Left lobe of liver (tissue), 2 donors: Measurements from ENCODE around the gene COQ8A. TPM values are rescaled to one million over a fixed set of nuclear protein-coding genes. Genes with fewer than 3 reads are reported as not detected.

Source experiments
- ATAC-seq: fragments of 200-7000 bp; cut with Tn5 transposase; one replicate; pipeline ENCODE4 v1.9.1; 2020; ENCODE audit warnings: mild to moderate bottlenecking, moderate library complexity
- DNase-seq: peaks from one replicate; pipeline ENCODE4 v3.0.0-alpha.2; 2020; ENCODE audit warnings: low spot score
- total RNA-seq: library from RNA; stranded (reverse); gene quantifications from one replicate; pipeline ENCODE4 v1.2.1, GENCODE V29; 2021
- donor health status: DM: no; HTN: no; CAD: no; lungs with moderate emphysema.
- donor health status: DM: no; HTN: yes; CAD: no.

Gene COQ8A
- 87.3 TPM for total RNA-seq

- DNase-seq (peak; percentile 100), ATAC-seq (peak; percentile 86)
These were observed at the start of gene COQ8A for GRCh38 chr1:226940029-226940805. TSS of gene COQ8A (plus strand) at chr1:226940294. CDS start at chr1:226961386, 21,092 bp downstream.

- no peak for ATAC-seq
- DNase-seq, result no peak
These were observed 49.6 kb upstream of the COQ8A start for GRCh38 chr1:226890331-226891108.

- DNase-seq (no peak), ATAC-seq (no peak)
These were observed 48.7 kb upstream of the COQ8A start for GRCh38 chr1:226891346-226891745.

- peak; percentile 64 for ATAC-seq
These were observed 48.1 kb upstream of the COQ8A start for GRCh38 chr1:226891846-226892523.

GRCh38 chr1:226892524-226892875 is 47.6 kb upstream of the COQ8A start:
- no peak for ATAC-seq

More at GRCh38 chr1:226891846-226892523, 48.1 kb upstream of the COQ8A start:
- DNase-seq, result no peak

GRCh38 chr1:226893936-226894335 is 46.2 kb upstream of the COQ8A start:
- ATAC-seq (no peak), DNase-seq (no peak)

More at GRCh38 chr1:226892524-226892875, 47.6 kb upstream of the COQ8A start:
- no peak for DNase-seq

- ATAC-seq, result no peak
- no peak for DNase-seq
These were observed 45.3 kb upstream of the COQ8A start for GRCh38 chr1:226894826-226895225.

GRCh38 chr1:226895644-226896043 is 44.5 kb upstream of the COQ8A start:
- ATAC-seq, result no peak
- no peak for DNase-seq

GRCh38 chr1:226898246-226898645 is 41.8 kb upstream of the COQ8A start:
- ATAC-seq (no peak), DNase-seq (no peak)

- ATAC-seq (no peak), DNase-seq (no peak)
These were observed 38.7 kb upstream of the COQ8A start for GRCh38 chr1:226901421-226901820.

- no peak for DNase-seq
- no peak for ATAC-seq
These were observed 37.5 kb upstream of the COQ8A start for GRCh38 chr1:226902601-226903000.

- no peak for ATAC-seq
- DNase-seq, result no peak
These were observed 36.0 kb upstream of the COQ8A start for GRCh38 chr1:226903819-226904716.

GRCh38 chr1:226904772-226905171 is 35.3 kb upstream of the COQ8A start:
- DNase-seq, result no peak
- no peak for ATAC-seq

- no peak for DNase-seq
- ATAC-seq, result no peak
These were observed 31.7 kb upstream of the COQ8A start for GRCh38 chr1:226908419-226908818.

GRCh38 chr1:226908913-226909312 is 31.2 kb upstream of the COQ8A start:
- ATAC-seq (no peak), DNase-seq (no peak)

GRCh38 chr1:226912587-226913176 is 27.4 kb upstream of the COQ8A start:
- DNase-seq (peak; percentile 77), ATAC-seq (peak; percentile 98)

- ATAC-seq, result no peak
- no peak for DNase-seq
These were observed 24.5 kb upstream of the COQ8A start for GRCh38 chr1:226915672-226915995.

- no peak for ATAC-seq
- no peak for DNase-seq
These were observed 23.6 kb upstream of the COQ8A start for GRCh38 chr1:226916497-226916896.

GRCh38 chr1:226919587-226919986 is 20.5 kb upstream of the COQ8A start:
- ATAC-seq (no peak), DNase-seq (no peak)

- no peak for DNase-seq
- no peak for ATAC-seq
These were observed 20.1 kb upstream of the COQ8A start for GRCh38 chr1:226919995-226920394.
